IMR-90 (cell line): ENCODE data around the gene AMOTL2. TPM values are rescaled to one million over a fixed set of nuclear protein-coding genes. Genes with fewer than 3 reads are reported as not detected.

ENCODE experiments used
- ATAC-seq: fragments of 200-7000 bp; cut with Tn5 transposase; 2 replicates; pipeline ENCODE4 v1.9.1; 2020; ENCODE audit warnings: low read depth, mild to moderate bottlenecking, moderate library complexity
- BruUV-seq: library from RNA; stranded (reverse); fragments of 400-500 nt; replicated peaks from 2 replicates; lab custom pipeline; 2021; lab: Mats Ljungman, UMichigan
- CTCF ChIA-PET: fragments of 300-600 bp; formaldehyde crosslinking; extraction: SDS; loops from one replicate; lab custom pipeline; 2021; ENCODE audit warnings: antibody characterized with exemption; lab: Yijun Ruan, JAX
- POLR2A ChIA-PET: fragments of 300-600 bp; sonication (Branson Sonifier 250); formaldehyde crosslinking; loops from one replicate; lab custom pipeline; 2022; ENCODE audit warnings: antibody characterized with exemption; ENCODE audit not compliant: unreplicated experiment; lab: Charles Lee
- DNase-seq: peaks from one replicate; pipeline ENCODE4 v3.0.0; 2013
- H2AFZ ChIP-seq: replicated peaks from 2 replicates; pipeline ENCODE3; 2013; ENCODE audit warnings: low read length, mild to moderate bottlenecking; ENCODE audit not compliant: poor library complexity
- H2AK5ac ChIP-seq: 2 replicates; pipeline ENCODE4 v1.6.1; 2013; ENCODE audit warnings: low read depth, low read length, inconsistent platforms
- H2AK9ac ChIP-seq: replicated peaks from 2 replicates; pipeline ENCODE3; 2013; ENCODE audit warnings: mild to moderate bottlenecking, low read depth, low read length, moderate library complexity; ENCODE audit not compliant: poor library complexity
- H2BK120ac ChIP-seq: 2 replicates; pipeline ENCODE4 v1.6.1; 2013; ENCODE audit warnings: low read depth, low read length, inconsistent platforms
- H2BK15ac ChIP-seq: 3 replicates; pipeline ENCODE4 v1.6.1; 2013; ENCODE audit warnings: low read depth, low read length, inconsistent platforms
- H2BK20ac ChIP-seq: 2 replicates; pipeline ENCODE4 v1.6.1; 2013; ENCODE audit warnings: low read depth, mild to moderate bottlenecking, inconsistent platforms, low read length, moderate library complexity
- H2BK5ac ChIP-seq: 2 replicates; pipeline ENCODE4 v1.6.1; 2013; ENCODE audit warnings: mild to moderate bottlenecking, low read depth, low read length, inconsistent platforms; ENCODE audit not compliant: poor library complexity, severe bottlenecking
- H3K14ac ChIP-seq: replicated peaks from 2 replicates; pipeline ENCODE4 v1.6.1; 2013; ENCODE audit warnings: low read depth, low read length, inconsistent platforms
- H3K18ac ChIP-seq: 2 replicates; pipeline ENCODE4 v1.6.1; 2013; ENCODE audit warnings: low read depth, low read length, control low read depth
- H3K23ac ChIP-seq: 2 replicates; pipeline ENCODE4 v1.6.1; 2013; ENCODE audit warnings: low read depth, low read length, inconsistent platforms
- H3K27ac ChIP-seq: 2 replicates; pipeline ENCODE4 v1.5.1; 2013; ENCODE audit warnings: mild to moderate bottlenecking, control low read depth, low read length; ENCODE audit not compliant: insufficient read depth
- H3K27me3 ChIP-seq: 2 replicates; pipeline ENCODE4 v1.6.1; 2013; ENCODE audit warnings: low read length; ENCODE audit not compliant: control insufficient read depth, insufficient read depth
- H3K36me3 ChIP-seq: 2 replicates; pipeline ENCODE4 v1.6.1; 2013; ENCODE audit warnings: low read length, mixed read lengths; ENCODE audit not compliant: control insufficient read depth, insufficient read depth
- H3K4ac ChIP-seq: 2 replicates; pipeline ENCODE4 v1.6.1; 2013; ENCODE audit warnings: low read depth, low read length, inconsistent platforms
- H3K4me1 ChIP-seq: 2 replicates; pipeline ENCODE4 v1.6.1; 2013; ENCODE audit warnings: low read length, mixed read lengths; ENCODE audit not compliant: control insufficient read depth, insufficient read depth
- H3K4me2 ChIP-seq: 2 replicates; pipeline ENCODE4 v1.6.1; 2013; ENCODE audit warnings: low read depth, mild to moderate bottlenecking, control low read depth, low read length, moderate library complexity
- H3K4me3 ChIP-seq: 2 replicates; pipeline ENCODE4 v1.5.1; 2013; ENCODE audit warnings: low read depth, mild to moderate bottlenecking, control low read depth, low read length, moderate library complexity; ENCODE audit not compliant: insufficient read depth
- H3K56ac ChIP-seq: 2 replicates; pipeline ENCODE4 v1.6.1; 2013; ENCODE audit warnings: low read length, inconsistent platforms; ENCODE audit not compliant: insufficient read depth; ENCODE audit errors: extremely low read depth
- H3K79me1 ChIP-seq, 2 experiments: 2 replicates each; pipeline ENCODE4 v1.6.1; 2013; ENCODE audit warnings: low read length in 2 of 2, inconsistent platforms in 1 of 2, low read depth in 1 of 2
- H3K9ac ChIP-seq: 2 replicates; pipeline ENCODE4 v1.6.1; 2013; ENCODE audit warnings: low read depth, low read length, control low read depth
- H3K9me1 ChIP-seq: 2 replicates; pipeline ENCODE4 v1.6.1; 2013; ENCODE audit warnings: low read length, inconsistent platforms; ENCODE audit not compliant: insufficient read depth
- H3K9me3 ChIP-seq: 2 replicates; pipeline ENCODE4 v1.6.1; 2013; ENCODE audit warnings: low read length; ENCODE audit not compliant: control insufficient read depth, insufficient read depth
- H4K20me1 ChIP-seq: 2 replicates; pipeline ENCODE4 v1.6.1; 2013; ENCODE audit warnings: low read length, inconsistent platforms; ENCODE audit not compliant: insufficient read depth
- H4K5ac ChIP-seq: 2 replicates; pipeline ENCODE4 v1.6.1; 2013; ENCODE audit warnings: mild to moderate bottlenecking, low read depth, low read length, control low read depth
- H4K8ac ChIP-seq, 2 experiments: 2 replicates each; pipeline ENCODE4 v1.6.1; 2013; ENCODE audit warnings: low read depth in 2 of 2, low read length in 2 of 2, control low read depth in 1 of 2, inconsistent platforms in 1 of 2
- H4K91ac ChIP-seq: 2 replicates; pipeline ENCODE4 v1.6.1; 2013; ENCODE audit warnings: low read depth, low read length, inconsistent platforms; ENCODE audit not compliant: insufficient read depth
- BHLHE40 ChIP-seq: fragments of 150-350 bp; IDR thresholded peaks from 2 replicates; pipeline ENCODE4 v1.6.1; 2016; ENCODE audit warnings: mild to moderate bottlenecking, low read depth, low read length
- CEBPB ChIP-seq: IDR thresholded peaks from 2 replicates; pipeline ENCODE4 v1.6.1; 2012; ENCODE audit warnings: low read depth, low read length, improper control_type of control experiment
- CHD1 ChIP-seq: IDR thresholded peaks from 2 replicates; pipeline ENCODE4 v1.6.1; 2012; ENCODE audit warnings: low read depth, low read length, improper control_type of control experiment
- ELK1 ChIP-seq: fragments of 150-350 bp; IDR thresholded peaks from 2 replicates; pipeline ENCODE4 v1.6.1; 2016; ENCODE audit warnings: low read depth, mild to moderate bottlenecking, low read length, moderate library complexity, borderline replicate concordance
- FOS ChIP-seq: fragments of 150-350 bp; IDR thresholded peaks from 2 replicates; pipeline ENCODE4 v1.6.1; 2016; ENCODE audit warnings: low read depth, low read length
- MAFK ChIP-seq: IDR thresholded peaks from 2 replicates; pipeline ENCODE4 v1.6.1; 2012; ENCODE audit warnings: low read depth, low read length, improper control_type of control experiment
- MAZ ChIP-seq: IDR thresholded peaks from 2 replicates; pipeline ENCODE4 v1.6.1; 2012; ENCODE audit warnings: low read depth, mild to moderate bottlenecking, low read length, improper control_type of control experiment, moderate library complexity, borderline replicate concordance
- MXI1 ChIP-seq: IDR thresholded peaks from 2 replicates; pipeline ENCODE4 v1.6.1; 2012; ENCODE audit warnings: low read depth, mild to moderate bottlenecking, low read length, moderate library complexity, borderline replicate concordance
- POLR2A ChIP-seq: IDR thresholded peaks from 2 replicates; pipeline ENCODE4 v1.6.1; 2012; ENCODE audit warnings: mild to moderate bottlenecking, low read depth, low read length
- RAD21 ChIP-seq: IDR thresholded peaks from 2 replicates; pipeline ENCODE4 v1.6.1; 2012; ENCODE audit warnings: low read length, improper control_type of control experiment
- RCOR1 ChIP-seq: IDR thresholded peaks from 2 replicates; pipeline ENCODE4 v1.6.1; 2012; ENCODE audit warnings: mild to moderate bottlenecking, low read length, improper control_type of control experiment; ENCODE audit not compliant: insufficient replicate concordance
- RFX5 ChIP-seq: IDR thresholded peaks from 2 replicates; pipeline ENCODE4 v1.8.0; 2012; ENCODE audit warnings: low read depth, mild to moderate bottlenecking, low read length, moderate library complexity
- SMC3 ChIP-seq: fragments of 150-350 bp; IDR thresholded peaks from 2 replicates; pipeline ENCODE4 v1.6.1; 2016; ENCODE audit warnings: low read depth, mild to moderate bottlenecking, antibody characterized with exemption, low read length, moderate library complexity
- WGBS, 2 experiments: methylation state at CpG; one replicate each; pipeline versions ENCODE4 v1.1.5 to v1.1.7; 2013; ENCODE audit warnings: missing lambda C conversion rate in 2 of 2; ENCODE audit not compliant: insufficient read length in 1 of 2; ENCODE audit errors: extremely low coverage in 2 of 2; 5-methylcytosine and 5-hydroxymethylcytosine counted together
- dilution Hi-C: fragments of 300-500 bp; cut with HindIII; formaldehyde crosslinking; loops from one replicate; pipeline ENCODE4 v1.14.3; 2018; ENCODE audit warnings: low sequenced_read_pairs; ENCODE audit not compliant: unreplicated experiment
- in situ Hi-C: fragments of 300-500 bp; cut with MboI; formaldehyde crosslinking; loops from 3 replicates; pipeline ENCODE4 v1.14.3; 2019; ENCODE audit warnings: low sequenced_read_pairs, inconsistent platforms, mixed read lengths
- intact Hi-C: fragments of 100-400 bp; cut with micrococcal nuclease; formaldehyde crosslinking; loops from 2 replicates; pipeline ENCODE4 v1.10.0; 2022
- polyA plus RNA-seq, 3 experiments: library from polyadenylated mRNA; depleted of rRNA; stranded (reverse); fragments of >200 nt; gene quantifications; 2 replicates each; pipeline ENCODE4 v1.2.3, GENCODE V29; 2012; ENCODE audit warnings: low replicate concordance in 1 of 3
- total RNA-seq: library from RNA; depleted of rRNA; stranded (reverse); fragments of >200 nt; gene quantifications from 2 replicates; pipeline ENCODE4 v1.2.3, GENCODE V29; 2012

The AMOTL2 gene
- total and polyA plus RNA-seq, 2 of the 4 experiments (the other 2 are of a cell fraction) = 162 to 176 TPM

- TF ChIP-seq MAZ (no peak), CHD1 (no peak), POLR2A (no peak)
Observed at GRCh38 chr3:134406331-134407238, 32.3 kb upstream of the AMOTL2 start (continued).

GRCh38 chr3:134404366-134404885 lies 30.2 kb upstream of the AMOTL2 start:
- Histone ChIP-seq H4K91ac (no peak overlapping the region), H3K4me3 (no peak overlapping the region), H2BK20ac (no peak overlapping the region), H3K56ac (no peak overlapping the region), H3K4ac (no peak overlapping the region), H4K5ac (no peak overlapping the region), H3K23ac (no peak overlapping the region), H3K4me1 (peaks cover 3% of the 10 kb centered on the region; the same call in 1 of the 2 replicates), H2BK5ac (no peak overlapping the region), H3K9ac (no peak overlapping the region), H2BK120ac (no peak overlapping the region), H3K27ac (no peak overlapping the region), H3K27me3 (peaks cover 6% of the 10 kb centered on the region), H3K4me2 (no peak overlapping the region), H2BK15ac (no peak overlapping the region), H2AK5ac (no peak overlapping the region), H3K14ac (no peak overlapping the region), H2AFZ (no peak overlapping the region), H3K79me1 (no peaks in the 10 kb centered on the region), H4K8ac (no peak overlapping the region), H2AK9ac (no peak overlapping the region), H3K9me3 (peaks cover 10% of the 10 kb centered on the region), H4K20me1 (no peaks in the 10 kb centered on the region), H3K18ac (no peak overlapping the region), H3K36me3 (no peaks in the 10 kb centered on the region), H3K9me1 (no peaks in the 10 kb centered on the region; the same call in 1 of the 2 replicates)
- in situ Hi-C loops (no loop called here), dilution Hi-C loops (no loop called here), intact Hi-C loops (no loop called here)
- ChIA-PET POLR2A (no interaction called here), CTCF (no interaction called here)
- WGBS, 2 experiments = 100% methylated on average over 2 of the region's 4 CpGs; no CpG with 5 or more reads in 1 of the 2 experiments
- ATAC-seq = no peak
- BruUV-seq = no TSS peak
- no peak for DNase-seq
- TF ChIP-seq CHD1 (no peak), FOS (no peak), RFX5 (no peak), BHLHE40 (no peak), MAZ (no peak), SMC3 (no peak), RCOR1 (no peak), MAFK (no peak), MXI1 (no peak), ELK1 (no peak), POLR2A (no peak), CEBPB (no peak), RAD21 (no peak)
